ENCODE results near the gene SEC14L3.
A peak's percentile ranks its signal among the peaks of the same experiment; 100 is the strongest.

SEC14L3 gene

GRCh38 chr22:30411780-30412179 is 60.0 kb downstream of the SEC14L3 start:
- DNase-seq (ENCODE audit: low spot score), result no peak
- peaks cover 97% of the 10 kb centered on the region for H3K36me3 ChIP-seq (ENCODE audit: low read depth)

More at GRCh38 chr22:30411780-30412179, 60.0 kb downstream of the SEC14L3 start:
- TF ChIP-seq CTCF (IDR thresholded peaks at IDR 0.05; ENCODE audit: poor library complexity, severe bottlenecking), result no peak
- no peak overlapping the region for H3K4me3 ChIP-seq (ENCODE audit: severe bottlenecking)
- no peaks in the 10 kb centered on the region for H3K27me3 ChIP-seq (ENCODE audit: insufficient read depth, poor library complexity, severe bottlenecking)
- peak overlapping the region; percentile 73 for H3K27ac ChIP-seq (ENCODE audit: poor library complexity, severe bottlenecking)
- peak; percentile 93 for ATAC-seq (ENCODE audit: low read depth)
- H3K9me3 ChIP-seq (ENCODE audit: severe bottlenecking), result no peaks in the 10 kb centered on the region
- peaks cover 18% of the 10 kb centered on the region for H3K4me1 ChIP-seq (ENCODE audit: insufficient read depth, poor library complexity, severe bottlenecking)
